HG03521 (cell line): Measurements from ENCODE around the gene TNFRSF14.

Experiments used
- ATAC-seq: cut with Tn5 transposase; IDR thresholded peaks from one replicate; pipeline ENCODE4 v1.9.1; 2021; ENCODE audit warnings: mild to moderate bottlenecking, moderate library complexity; ENCODE audit not compliant: unreplicated experiment

Gene TNFRSF14

DNA sequence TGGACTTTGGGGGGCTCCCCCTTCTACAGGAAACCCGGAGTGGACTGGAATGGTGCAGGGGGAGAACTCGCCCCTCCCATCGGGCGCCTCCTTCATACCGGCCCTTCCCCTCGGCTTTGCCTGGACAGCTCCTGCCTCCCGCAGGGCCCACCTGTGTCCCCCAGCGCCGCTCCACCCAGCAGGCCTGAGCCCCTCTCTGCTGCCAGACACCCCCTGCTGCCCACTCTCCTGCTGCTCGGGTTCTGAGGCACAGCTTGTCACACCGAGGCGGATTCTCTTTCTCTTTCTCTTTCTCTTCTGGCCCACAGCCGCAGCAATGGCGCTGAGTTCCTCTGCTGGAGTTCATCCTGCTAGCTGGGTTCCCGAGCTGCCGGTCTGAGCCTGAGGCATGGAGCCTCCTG is at the start of gene TNFRSF14:
TSS of gene TNFRSF14 (plus strand) at position 95 of the 401 bp plus-strand sequence. CDS start at position 389, 294 bp downstream.
- peak; percentile 39 for ATAC-seq

DNA sequence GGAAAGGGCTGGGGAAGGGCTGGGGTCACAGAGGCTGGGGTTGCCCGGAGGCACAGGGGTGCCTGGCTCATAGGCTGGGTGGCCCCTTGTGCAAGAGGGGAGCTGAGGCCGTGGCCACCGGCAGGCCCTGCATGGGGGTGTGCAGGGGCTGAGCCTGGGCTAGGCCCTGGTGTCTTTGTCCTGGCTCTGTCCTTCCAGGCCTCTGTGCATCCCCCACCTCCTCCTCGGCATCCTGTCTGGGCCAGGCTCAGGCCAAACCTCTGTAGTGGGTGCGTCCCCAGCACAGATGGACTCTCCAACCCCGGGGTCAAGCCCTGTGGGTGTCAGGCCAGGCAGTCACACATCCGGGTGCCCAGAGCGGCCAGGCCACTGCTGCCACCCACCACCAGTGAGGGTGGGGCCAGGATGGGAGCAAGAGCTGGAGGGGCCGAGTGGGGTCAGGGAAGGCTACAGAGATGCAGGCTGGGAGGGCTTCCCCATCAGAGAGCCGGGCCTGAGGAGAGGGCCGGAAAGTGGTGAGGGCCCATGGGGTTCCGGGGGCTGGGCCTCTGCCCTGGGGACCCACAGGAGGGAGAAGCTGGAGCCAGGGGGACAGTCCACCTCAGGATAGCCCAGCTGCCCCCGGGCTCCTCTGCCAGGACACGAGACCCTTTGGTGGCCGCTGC is 49.1 kb upstream of the TNFRSF14 start:
- no peak for ATAC-seq

DNA sequence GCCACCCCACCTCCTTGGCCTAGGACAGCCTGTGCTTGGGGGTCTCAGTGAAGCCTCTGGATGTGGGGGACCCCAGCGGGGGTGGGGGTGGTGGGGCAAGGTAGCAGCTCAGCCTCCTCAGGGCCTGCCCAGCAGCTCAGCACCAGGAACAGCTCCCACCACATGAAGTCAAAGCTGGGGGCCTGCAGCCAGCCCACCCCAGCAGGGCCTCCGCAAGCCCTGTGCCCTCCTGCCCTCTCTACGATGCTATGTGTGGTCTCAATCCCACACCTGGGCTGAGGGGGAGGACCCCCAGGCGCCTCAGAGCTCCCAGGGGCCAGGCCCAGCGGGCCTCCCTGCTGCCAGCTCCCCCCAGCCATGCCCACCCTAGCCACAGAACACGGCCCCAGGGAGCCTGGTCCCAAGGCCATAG is 48.4 kb upstream of the TNFRSF14 start:
- ATAC-seq = no peak

DNA sequence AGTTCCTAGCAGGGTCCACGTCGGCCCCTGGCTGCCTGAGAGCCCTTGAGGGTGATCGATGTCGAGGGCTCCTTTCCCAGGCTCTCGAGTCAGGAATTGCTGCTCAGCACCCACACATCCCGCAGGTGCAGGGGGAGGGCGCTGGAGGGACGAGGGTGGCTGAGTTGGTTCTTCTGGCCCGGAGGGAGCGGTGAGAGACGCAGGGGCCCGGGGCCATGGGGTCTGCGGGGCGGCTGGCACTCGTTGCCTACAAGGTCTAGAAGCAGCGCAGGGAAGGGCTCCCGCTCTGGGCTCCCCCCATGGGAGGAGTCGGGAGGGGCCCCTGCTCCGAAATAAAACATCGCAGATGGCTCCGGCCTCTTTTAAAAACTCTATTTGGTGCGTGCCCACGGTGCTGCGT is 48.0 kb upstream of the TNFRSF14 start:
- no peak for ATAC-seq

DNA sequence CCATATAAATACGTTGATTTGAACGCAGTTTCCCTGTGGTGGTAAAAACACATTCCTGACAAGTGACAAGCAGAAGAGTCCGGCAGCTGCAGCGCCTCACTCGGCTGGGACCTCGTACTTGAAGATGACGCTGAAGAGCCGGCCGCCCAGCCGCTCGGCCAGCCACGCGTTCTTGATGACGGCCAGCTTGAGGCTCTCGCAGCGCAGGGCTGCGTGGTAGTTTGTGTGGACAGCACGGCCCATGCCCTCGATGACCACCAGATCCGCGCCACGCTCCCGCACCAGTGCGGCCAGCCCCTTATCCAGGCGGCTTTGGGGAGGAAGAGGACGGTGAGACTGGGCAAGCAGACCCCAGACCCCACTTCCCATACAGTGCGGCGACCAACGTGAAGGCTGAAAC is 47.4 kb upstream of the TNFRSF14 start:
- ATAC-seq = no peak

DNA sequence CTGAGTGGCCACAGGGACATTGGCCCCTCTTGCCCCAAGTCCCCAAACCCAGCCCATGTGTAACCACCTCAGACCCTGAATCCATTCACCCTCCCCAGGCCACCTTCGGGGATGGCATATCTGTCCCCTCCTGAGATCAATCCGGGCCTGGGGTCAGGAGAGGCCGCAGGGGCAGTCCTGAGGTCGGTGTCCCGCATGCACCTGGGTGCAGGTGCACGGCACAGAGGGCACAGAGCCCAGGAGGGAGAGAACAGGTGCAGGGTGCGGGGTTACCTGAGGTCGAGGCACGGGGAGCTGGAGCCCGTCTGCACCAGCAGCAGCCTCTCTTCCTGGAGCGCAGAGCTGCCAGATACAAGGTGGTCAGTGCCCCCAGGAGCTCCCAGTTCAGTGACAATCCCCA is 46.6 kb upstream of the TNFRSF14 start:
- no peak for ATAC-seq

DNA sequence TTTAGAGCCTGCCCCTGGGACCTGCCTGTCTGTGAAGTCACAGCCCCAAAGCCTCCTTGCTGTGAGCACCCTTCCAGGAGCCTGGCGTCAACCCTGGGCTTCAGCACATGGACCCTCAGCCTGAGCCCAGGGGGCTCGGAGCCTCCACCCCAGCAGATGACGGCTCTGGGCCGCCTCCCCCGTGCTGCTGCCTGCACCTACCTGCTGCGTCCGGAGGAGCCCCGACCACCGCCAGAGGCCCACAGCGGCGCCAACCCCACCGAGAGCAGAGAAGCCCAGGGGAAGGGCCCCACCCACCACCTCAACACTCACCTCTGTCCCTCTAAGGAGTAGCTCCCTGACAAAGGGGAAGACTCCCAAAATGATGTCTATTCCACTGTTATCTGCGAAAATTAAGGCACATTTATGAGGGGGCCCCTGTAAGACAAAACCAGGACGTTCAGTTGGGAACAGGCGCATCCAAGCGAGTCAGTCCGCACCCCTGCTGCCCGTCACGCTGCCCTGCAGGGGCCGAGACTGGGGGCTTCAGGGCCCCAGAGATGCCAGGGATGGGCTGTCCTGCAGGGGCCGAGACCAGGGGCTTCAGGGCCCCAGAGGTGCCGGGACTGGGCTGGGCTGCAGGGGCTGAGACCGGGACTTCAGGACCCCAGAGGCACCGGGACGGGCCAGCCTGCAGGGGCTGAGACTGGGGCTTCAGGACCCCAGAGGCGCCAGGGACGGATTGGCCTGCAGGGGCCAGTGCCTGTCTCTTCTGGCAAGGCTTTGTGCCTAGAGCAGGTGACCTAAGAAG is 45.6 kb upstream of the TNFRSF14 start:
- ATAC-seq = no peak

DNA sequence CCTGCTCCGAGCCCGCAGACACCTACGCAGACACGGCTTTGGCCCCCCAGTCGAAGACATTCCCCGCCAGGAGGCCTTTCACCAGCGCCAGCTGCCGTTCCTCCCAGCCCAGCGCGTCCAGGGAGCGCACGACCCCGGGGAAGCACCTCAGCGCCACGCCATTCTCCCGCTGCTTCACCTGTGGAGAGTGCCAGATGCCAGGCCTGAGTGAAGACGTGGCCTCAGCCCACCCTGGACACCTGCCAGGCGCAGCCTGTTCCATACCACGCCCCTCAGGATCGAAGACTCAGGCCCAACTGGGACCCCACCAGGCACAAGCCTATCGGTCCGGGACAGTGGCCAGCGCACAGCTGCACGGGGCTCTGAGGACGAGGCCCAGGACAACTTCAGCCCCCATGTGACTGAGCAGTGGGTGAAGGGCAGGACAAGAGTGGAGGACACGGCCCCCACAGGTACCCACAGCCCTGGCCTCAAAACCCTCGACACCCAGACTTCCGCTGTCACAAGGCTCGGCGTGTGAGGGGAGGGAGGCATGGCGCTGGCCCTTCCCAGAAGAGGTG is 43.2 kb upstream of the TNFRSF14 start:
- ATAC-seq = no peak

DNA sequence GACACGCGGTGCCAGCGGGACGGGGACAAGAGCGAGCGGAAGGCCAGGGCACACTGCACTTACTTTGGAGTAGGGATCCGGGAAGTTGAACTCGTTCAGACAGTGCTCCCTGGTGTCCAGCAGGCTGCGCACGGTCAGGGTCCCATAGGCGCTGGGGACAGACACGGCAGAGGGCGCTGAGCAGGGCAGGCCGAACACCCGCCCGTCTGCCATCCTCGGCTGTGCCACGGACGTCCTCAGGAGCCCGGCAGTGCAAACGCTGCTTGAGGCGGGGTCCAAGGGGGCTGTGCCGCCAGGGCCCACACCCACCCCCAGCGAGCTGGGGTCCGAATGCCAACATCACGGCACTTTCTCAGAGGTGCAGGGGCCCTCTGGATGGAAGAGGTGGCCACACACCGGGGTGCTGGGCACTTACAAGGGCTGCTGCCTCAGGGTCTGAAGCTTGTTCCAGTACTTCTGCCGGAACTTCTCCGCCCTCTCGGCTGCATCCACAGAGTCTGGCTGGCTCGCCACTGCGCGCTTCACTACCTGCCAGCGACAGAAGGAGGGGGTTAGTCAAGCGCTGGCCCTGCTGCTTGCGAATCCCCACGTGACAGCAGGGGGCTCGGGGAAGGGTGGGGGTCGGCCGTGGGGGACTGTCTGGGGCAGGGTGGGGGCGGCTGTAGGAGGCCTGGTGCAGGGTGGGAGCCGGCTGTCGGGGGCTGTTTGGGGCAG is 42.1 kb upstream of the TNFRSF14 start:
- ATAC-seq = no peak

DNA sequence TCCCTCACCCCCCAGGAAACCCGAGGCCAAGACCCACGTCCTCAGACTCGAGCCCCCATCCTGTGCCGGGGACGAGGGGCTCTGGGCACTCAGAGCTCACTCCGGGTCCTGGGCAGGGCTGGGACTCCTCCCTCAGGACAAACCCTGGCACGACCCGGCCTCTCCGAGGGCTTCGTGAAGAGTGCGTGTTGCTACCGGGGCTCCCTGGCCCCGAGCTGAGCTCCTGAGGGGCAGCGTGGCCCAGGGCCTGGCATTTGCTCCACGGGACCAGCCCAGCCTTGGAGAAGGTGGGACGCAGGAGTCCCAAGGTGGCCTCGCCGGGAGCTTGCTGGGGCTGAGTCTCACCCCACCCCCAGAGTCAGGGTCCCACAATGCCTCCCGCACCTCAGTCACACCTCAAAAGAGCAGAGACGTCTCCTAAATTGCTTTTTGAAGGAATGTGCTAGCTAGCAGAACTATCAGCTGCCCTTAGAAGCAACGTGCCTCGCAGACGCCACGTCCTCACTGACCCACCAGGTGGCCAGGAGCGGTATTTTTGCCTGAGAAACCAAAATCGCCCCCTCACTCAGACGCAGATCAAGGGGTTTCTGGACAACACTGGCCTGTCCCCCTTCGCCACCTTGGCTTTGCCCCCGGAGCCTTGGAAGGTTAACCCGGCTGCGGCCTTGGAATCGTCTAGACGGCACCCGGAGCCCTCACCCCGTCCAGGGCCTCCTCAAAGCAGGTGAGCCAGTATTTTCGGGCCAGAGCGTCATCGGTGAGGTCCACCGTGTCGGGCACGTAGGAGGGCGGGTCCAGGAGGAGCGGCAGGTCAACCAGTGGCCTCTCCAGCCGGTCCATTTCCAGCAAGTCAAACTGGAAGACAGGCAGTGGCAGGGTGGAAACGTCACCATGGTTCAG is 41.1 kb upstream of the TNFRSF14 start:
- no peak for ATAC-seq

DNA sequence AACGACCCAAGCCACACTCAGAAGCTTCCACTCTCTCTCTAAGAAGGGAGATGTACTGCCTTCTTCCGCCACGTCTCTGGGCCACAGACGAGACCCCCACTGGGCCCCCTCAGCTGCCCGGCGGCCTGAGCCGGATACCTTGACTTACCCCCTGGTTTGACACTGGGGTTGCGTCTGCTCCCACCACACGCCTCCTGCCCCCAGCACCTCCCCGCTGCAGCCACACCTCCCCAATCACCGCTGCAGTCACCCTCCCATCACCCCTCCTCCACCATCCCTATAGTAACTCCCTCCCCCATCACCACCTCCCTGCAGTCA is 40.4 kb upstream of the TNFRSF14 start:
- no peak for ATAC-seq

DNA sequence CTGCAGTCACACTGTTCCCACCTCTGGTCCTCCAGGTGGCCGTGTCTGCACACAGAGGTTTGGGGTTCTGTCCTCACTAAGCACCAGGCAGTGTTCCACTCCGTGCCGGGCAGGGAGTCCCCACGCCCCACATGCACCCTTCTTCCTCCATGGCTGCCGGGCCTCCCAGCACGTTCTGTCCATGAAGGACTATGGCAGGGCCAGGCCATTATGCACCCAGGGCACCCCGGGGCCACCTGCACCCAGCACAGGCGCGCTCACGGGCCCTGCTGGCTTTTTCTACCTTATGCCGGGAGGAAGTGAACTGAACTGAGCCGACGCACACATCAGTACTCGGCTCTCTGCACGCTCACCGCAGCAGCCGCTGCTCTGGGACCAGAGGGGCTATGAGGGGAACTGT is 40.0 kb upstream of the TNFRSF14 start:
- no peak for ATAC-seq

DNA sequence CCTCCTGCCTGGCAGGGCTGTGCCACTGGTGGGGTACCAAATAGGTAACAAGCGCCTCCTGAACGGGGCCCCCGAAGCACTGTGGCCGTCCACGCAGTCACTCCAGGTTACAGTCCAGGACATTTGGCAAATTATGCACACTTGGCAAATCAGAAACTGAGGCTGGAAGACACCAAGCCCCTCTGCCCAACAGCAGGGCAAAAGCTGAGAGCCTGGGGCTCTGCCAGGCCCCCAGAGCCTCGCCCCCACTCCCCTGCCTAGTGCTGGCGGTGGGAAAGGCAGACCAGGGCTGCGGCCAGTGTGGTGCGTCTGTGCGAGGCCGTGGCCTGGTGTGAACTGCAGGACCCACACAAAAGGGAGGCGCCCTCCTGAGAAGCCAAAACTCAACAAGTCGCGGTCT is 39.2 kb upstream of the TNFRSF14 start:
- no peak for ATAC-seq

DNA sequence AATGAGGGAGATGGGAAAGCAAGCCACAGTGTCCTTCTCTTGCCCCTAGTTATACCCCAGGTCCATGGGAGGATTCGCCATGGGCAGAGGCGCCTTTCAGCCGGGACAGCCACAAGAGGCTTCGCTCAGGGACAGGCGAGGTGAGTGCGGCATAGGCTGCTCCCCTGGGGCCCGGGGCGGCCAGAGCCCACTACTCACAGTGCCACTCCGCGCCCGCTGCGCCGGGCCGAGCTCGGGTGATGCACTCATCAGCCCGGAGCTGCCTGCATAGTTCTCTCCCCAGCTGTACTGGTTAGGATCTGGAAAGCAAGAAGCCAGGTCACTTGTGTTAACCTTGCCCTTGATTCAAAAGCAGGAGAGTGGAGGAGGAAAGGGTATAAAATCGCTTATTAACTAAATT is 38.2 kb upstream of the TNFRSF14 start:
- no peak for ATAC-seq

DNA sequence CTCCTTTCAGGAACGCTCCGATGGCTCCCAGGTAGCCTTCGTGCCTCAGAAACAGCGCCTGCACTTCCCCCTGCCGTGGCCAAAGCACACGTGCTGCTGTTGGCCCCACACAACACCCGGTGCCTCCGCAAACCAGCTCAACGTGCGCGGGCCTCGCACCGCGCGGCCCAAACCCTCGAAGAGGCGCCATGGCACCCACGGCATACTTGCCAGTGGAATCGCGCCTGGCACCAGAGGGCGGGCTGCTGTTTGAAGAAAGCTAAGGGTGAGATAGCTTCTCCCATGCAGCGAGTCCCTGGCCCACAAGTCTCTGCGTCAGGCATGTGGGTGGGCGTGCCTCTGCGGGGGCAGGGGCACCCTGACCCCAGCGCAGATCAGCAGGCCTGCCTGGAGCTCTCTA is 37.6 kb upstream of the TNFRSF14 start:
- ATAC-seq = no peak

DNA sequence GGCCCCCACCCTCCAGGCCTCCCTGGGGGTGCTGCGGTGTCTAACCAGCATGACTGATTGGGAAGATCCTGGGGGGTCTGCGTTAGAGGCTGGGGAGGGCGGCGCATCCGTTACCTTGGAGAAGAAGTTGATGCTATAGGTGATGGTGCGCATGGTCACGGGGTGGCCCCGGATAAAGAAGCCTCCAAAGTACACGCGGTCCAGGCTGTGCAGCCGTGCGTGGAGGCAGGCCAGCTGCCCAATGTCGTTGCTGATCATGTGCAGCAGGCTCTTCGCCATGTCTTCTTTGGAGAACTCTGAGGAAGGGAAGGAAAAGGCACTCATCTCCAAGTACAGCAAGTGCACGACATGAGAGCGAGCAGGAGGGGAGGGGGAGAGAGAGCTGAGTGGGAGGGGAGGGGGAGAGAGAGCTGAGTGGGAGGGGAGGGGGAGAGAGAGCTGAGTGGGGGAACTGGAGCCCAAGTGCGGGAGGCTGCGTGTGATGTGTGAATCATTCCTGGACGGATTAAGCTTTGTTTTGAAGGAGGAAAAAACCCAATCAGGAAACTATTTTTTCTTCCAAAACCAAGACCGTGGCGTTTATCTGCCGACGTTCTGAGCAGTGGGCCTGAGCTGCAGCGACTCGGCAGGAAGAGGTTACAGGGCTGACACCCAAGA is 37.0 kb upstream of the TNFRSF14 start:
- ATAC-seq = no peak

DNA sequence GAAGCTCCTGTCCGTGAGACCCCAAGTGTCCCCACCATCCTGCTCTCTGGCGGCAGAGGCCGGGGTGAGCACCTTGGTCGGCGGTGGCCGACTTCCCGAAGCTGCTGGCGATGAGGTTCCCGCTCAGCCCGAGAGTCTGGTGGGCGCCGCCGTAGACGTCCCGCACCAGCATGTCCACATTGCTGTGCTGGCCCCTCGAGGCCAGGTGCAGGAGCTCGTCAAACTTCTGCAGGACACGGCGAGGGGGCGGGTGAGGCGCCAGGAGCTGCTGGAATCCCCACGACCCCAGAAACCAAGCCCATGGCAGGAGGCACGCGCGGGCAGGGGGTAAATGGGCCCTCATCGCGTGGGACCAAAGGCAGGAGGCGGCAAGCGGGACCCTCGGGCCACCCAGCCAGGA is 36.4 kb upstream of the TNFRSF14 start:
- ATAC-seq = no peak

DNA sequence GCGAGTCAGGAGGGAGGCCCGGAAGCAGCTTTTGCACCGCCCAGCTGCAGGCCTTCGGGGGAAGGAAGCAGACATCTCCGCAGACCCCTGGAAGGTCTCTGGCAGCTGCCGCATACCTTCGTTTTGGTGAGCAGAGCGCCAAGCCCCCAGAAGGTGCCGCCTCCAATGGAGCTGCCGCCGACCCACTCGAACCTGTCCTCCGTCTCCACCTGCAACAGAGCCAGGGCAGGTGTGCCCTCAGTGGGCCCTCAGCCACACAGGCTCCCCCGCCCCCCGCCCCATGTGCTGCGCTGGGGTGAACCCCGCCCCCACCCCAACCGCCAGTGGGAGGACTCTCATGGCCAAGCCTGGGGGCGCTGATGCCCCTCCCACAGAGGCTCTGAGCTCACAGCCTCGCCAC is 36.0 kb upstream of the TNFRSF14 start:
- ATAC-seq = no peak

DNA sequence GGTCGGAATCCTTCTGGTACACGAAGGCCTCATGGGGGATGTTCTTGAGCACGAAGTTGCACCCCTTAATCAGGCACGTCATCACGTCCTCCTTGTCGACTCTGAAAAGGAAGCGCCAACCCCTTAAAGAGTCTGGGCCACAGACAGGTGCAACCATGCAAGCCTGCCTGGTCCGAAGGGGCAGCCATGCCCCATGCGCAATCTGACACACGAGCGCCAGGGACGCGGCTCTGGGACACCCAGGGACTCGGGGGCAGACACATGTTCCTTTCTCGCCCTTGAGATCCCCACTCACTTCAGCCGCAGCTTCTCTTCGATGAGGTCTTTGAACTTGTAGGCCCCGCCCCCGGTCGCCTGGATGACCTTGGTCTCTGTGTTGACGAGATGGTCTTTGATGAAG is 35.4 kb upstream of the TNFRSF14 start:
- ATAC-seq = no peak

DNA sequence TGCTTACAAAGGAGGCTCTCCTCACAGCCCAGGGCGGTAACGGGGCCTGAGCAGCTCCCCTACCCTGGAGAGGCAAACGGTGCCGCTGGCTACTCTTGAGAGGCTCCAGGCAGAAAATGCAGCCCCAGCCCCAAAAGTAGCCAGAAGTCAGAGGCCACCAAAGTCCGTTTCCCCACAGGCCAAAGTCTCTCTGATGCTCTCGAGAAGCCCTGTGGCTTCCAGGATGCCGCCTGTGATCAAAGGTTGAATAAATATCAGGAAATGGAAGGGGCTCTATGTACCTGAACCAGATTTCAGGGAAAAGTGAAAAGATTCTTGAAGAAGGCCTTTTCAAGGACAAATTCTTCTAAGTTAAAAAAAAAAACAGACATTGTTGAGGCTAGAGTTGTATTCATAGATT is 33.9 kb upstream of the TNFRSF14 start:
- ATAC-seq = no peak
